Left ventricle myocardium inferior (tissue), 1 donor: ENCODE measurements around the gene TIMM22. TPM values are rescaled to one million over a fixed set of nuclear protein-coding genes. Genes with fewer than 3 reads are reported as not detected.
"Not testable (repeated sequence)": the region's sequence is repeated elsewhere in the genome, so short reads cannot be mapped to it uniquely, and the experiment has no call there.

Experiments used
- DNase-seq: peaks from one replicate; pipeline ENCODE4 v3.0.0-alpha.2; 2020
- H3K27ac ChIP-seq: fragments of 200-600 bp; replicated peaks from 2 replicates; pipeline ENCODE4 v1.8.0; 2021
- H3K27me3 ChIP-seq: fragments of 200-600 bp; 2 replicates; pipeline ENCODE4 v1.8.0; 2021; ENCODE audit warnings: low read depth
- H3K36me3 ChIP-seq: fragments of 200-600 bp; 2 replicates; pipeline ENCODE4 v1.8.0; 2021
- H3K4me1 ChIP-seq: fragments of 200-600 bp; 2 replicates; pipeline ENCODE4 v1.8.0; 2021
- H3K4me3 ChIP-seq: fragments of 200-600 bp; 2 replicates; pipeline ENCODE4 v1.8.0; 2021; ENCODE audit warnings: mild to moderate bottlenecking, moderate library complexity
- H3K9me3 ChIP-seq: fragments of 200-600 bp; replicated peaks from 2 replicates; pipeline ENCODE4 v1.8.0; 2021
- CTCF ChIP-seq: fragments of 200-600 bp; IDR thresholded peaks from 2 replicates; pipeline ENCODE4 v1.8.0; 2021; ENCODE audit warnings: antibody characterized with exemption, mild to moderate bottlenecking, borderline replicate concordance
- intact Hi-C: fragments of 100-400 bp; cut with micrococcal nuclease; formaldehyde crosslinking; loops from one replicate; pipeline ENCODE4 v1.11.0; 2022
- long read RNA-seq: library from polyadenylated mRNA; unstranded; transcript quantifications from one replicate; pipeline ENCODE4 v2.0.0, GENCODE V29; 2021
- total RNA-seq: library from RNA; stranded (reverse); fragmentation: NEBNext Ultra II Directional; extraction: Animal tissue kit (Norgen Biotek cat#: 25700); gene quantifications from one replicate; pipeline ENCODE4 v1.2.1, GENCODE V29; 2021
- donor health status: DM: no; HTN: yes; CAD: no; lungs with severe emphysema.

The TIMM22 gene
- total RNA-seq, result 17.6 TPM
- long read RNA-seq, transcript TIMM22-201 (4 exons, 3,194 nt), result major isoform, 89 of 95 reads
- long read RNA-seq, partial matches to known transcripts, result 4 of 95 reads
- long read RNA-seq, other reads (novel, unspliced or antisense), result 2 of 95 reads

- Histone ChIP-seq H3K9me3 (no peaks in the 10 kb centered on the region), H3K27me3 (no peaks in the 10 kb centered on the region), H3K27ac (peak within 1 kb of the TSS; percentile 93), H3K36me3 (peaks cover 23% of the 10 kb centered on the region), H3K4me1 (peaks cover 52% of the 10 kb centered on the region), H3K4me3 (peak within 1 kb of the TSS; percentile 96)
- intact Hi-C loops, result no loop called here
- TF ChIP-seq CTCF, result peak; percentile 97
- peak; percentile 92 for DNase-seq
These were observed at the start of gene TIMM22 for GRCh38 chr17:996554-997344. TSS of gene TIMM22 (plus strand) at chr17:997129. CDS start at chr17:997143, 14 bp downstream.

- no peak for TF ChIP-seq CTCF
- Histone ChIP-seq H3K36me3 (no peaks in the 10 kb centered on the region), H3K9me3 (no peaks in the 10 kb centered on the region), H3K27me3 (no peaks in the 10 kb centered on the region), H3K4me1 (peaks cover 15% of the 10 kb centered on the region), H3K4me3 (no peak overlapping the region), H3K27ac (no peak overlapping the region)
- no peak for DNase-seq
- intact Hi-C loops, result no loop called here
These were observed 48.6 kb upstream of the TIMM22 start for GRCh38 chr17:948284-948852.

GRCh38 chr17:949623-950303 is 47.2 kb upstream of the TIMM22 start:
- intact Hi-C loops, result no loop called here
- Histone ChIP-seq H3K9me3 (no peaks in the 10 kb centered on the region), H3K4me1 (peaks cover 22% of the 10 kb centered on the region), H3K36me3 (no peaks in the 10 kb centered on the region), H3K27me3 (no peaks in the 10 kb centered on the region), H3K27ac (no peak overlapping the region), H3K4me3 (no peak overlapping the region)
- no peak for DNase-seq
- TF ChIP-seq CTCF, result no peak

- no peak for TF ChIP-seq CTCF
- Histone ChIP-seq H3K9me3 (no peaks in the 10 kb centered on the region), H3K27me3 (no peaks in the 10 kb centered on the region), H3K4me1 (peaks cover 25% of the 10 kb centered on the region), H3K27ac (no peak overlapping the region), H3K36me3 (no peaks in the 10 kb centered on the region), H3K4me3 (peak overlapping the region; percentile 34)
- intact Hi-C loops, result no loop called here
- DNase-seq, result no peak
These were observed 45.4 kb upstream of the TIMM22 start for GRCh38 chr17:951325-952132.

GRCh38 chr17:952592-952991 is 44.3 kb upstream of the TIMM22 start:
- H3K4me3 ChIP-seq, DNase-seq, intact Hi-C loops, H3K9me3 ChIP-seq, H3K27ac ChIP-seq, H3K27me3 ChIP-seq, H3K36me3 ChIP-seq: not testable (repeated sequence)
- peaks cover 26% of the 10 kb centered on the region for H3K4me1 ChIP-seq
